ENCODE data around the gene RARS2. TPM values are rescaled to one million over a fixed set of nuclear protein-coding genes. Genes with fewer than 3 reads are reported as not detected.

Gene RARS2
- total RNA-seq, 1 donor from 2014 or later, result 35.5 TPM

DNA sequence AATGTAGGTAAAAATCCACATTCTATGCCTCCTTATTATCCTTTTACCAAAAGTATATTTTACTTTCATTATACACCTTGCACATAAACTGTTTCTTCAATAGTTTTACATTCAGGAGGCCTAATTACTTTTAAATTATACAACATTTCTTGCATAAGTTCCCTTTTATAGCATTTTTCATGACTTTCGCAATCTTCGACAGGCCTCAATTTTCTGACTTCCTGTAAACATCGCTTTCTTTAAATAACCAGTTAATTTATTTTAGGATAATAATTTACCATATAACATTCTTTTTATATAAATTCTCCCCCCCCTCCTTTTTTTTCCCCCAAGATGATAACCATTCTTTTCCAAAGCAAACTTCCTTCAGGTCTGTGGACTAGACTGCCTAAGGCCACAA is 107.9 kb downstream of the RARS2 start:
- TF ChIP-seq, protein P1, sequence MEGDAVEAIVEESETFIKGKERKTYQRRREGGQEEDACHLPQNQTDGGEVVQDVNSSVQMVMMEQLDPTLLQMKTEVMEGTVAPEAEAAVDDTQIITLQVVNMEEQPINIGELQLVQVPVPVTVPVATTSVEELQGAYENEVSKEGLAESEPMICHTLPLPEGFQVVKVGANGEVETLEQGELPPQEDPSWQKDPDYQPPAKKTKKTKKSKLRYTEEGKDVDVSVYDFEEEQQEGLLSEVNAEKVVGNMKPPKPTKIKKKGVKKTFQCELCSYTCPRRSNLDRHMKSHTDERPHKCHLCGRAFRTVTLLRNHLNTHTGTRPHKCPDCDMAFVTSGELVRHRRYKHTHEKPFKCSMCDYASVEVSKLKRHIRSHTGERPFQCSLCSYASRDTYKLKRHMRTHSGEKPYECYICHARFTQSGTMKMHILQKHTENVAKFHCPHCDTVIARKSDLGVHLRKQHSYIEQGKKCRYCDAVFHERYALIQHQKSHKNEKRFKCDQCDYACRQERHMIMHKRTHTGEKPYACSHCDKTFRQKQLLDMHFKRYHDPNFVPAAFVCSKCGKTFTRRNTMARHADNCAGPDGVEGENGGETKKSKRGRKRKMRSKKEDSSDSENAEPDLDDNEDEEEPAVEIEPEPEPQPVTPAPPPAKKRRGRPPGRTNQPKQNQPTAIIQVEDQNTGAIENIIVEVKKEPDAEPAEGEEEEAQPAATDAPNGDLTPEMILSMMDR (IDR thresholded peaks at IDR 0.05; ENCODE audit: insufficient read depth, low read length, poor library complexity, severe bottlenecking), result no peak
- Histone ChIP-seq H3K27me3 (ENCODE audit: control insufficient read depth, insufficient read depth, low read length) (no peaks in the 10 kb centered on the region), H3K36me3 (ENCODE audit: control insufficient read depth, insufficient read depth, low read length) (no peaks in the 10 kb centered on the region), H3K4me3 (ENCODE audit: low read depth, low read length) (no peak overlapping the region)
- no peak for DNase-seq (ENCODE audit: low read depth)

DNA sequence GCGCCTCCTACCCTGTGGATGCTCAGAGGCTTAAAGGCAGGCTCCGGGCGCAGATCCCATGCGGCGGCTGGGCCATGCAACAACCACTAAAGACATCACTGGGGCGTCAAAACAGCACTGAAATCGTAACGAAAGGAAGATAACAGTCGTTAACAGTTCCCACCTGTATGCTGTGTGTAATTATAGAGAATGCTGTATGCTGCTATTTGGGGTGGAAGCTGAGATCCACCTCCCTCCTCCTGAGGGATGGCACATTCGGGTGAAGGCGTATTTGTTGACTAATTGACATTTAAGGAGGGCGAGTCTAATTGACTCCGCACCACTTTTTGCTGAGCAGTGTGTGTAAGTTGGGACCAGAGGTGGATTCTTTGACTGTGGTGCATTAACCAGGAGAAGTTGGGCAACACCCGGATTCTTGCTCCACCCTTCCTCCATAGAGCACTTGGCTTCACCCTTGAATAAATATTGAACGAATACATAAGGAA is 116.3 kb downstream of the RARS2 start:
- TF ChIP-seq, protein P1 (IDR thresholded peaks at IDR 0.05; ENCODE audit: insufficient read depth, low read length, poor library complexity, severe bottlenecking), result no peak
- DNase-seq (ENCODE audit: low read depth), result no peak
- Histone ChIP-seq H3K4me3 (ENCODE audit: low read depth, low read length) (peak overlapping the region; percentile 94), H3K36me3 (ENCODE audit: control insufficient read depth, insufficient read depth, low read length) (no peaks in the 10 kb centered on the region), H3K27me3 (ENCODE audit: control insufficient read depth, insufficient read depth, low read length) (no peaks in the 10 kb centered on the region)

DNA sequence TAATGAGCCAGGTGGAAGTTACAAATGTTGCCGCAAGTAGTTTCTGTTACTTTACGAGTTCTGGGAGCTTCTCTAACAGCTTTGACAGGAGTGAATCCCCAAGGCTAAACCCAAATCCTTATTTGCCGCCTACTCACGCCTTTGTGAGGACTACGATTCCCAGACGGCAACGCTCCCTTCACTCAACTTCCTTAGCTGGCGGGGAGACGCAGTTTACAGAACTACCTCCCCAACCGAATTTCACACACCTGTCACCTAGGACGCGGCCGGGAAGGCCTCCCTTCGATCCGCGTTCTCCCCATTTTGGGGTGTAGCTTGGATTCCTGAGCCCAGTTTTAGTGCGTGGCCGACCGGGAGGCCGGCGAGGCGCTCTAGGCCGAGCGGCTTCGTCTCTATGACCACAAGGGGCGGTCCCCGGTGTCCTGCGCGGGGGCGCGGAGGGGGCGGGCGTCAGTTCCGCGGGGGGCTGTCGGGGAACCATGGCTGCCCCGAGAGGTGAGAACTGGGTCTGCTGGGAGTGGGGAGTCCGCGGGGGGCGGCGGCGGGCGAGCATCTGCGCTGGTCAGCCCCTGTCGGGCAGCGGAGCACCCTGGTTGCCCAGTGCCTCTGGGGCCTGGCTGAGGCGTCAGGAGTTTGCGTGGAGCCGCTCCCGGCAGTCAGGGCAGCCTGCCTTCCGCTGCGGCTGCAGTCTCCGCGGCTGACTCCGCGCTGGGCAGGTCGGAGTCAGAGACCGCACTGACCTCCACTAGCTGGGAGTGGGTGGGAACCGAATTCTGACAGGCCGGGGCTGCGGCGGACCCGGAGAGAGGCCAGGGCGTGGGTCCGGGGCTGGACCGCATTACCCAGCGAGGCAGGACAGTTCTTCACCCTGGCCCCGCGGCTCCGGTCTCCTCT is 117.0 kb downstream of the RARS2 start, which contains the start of gene SLC35A1:
Gene SLC35A1 (plus strand): TSS at position 450 of the 894 bp plus-strand sequence. CDS start 30 bp downstream, at position 480.
- TF ChIP-seq, protein P1 (IDR thresholded peaks at IDR 0.05; ENCODE audit: insufficient read depth, low read length, poor library complexity, severe bottlenecking), result no peak
- H3K36me3 ChIP-seq (ENCODE audit: control insufficient read depth, insufficient read depth, low read length), result no peaks in the 10 kb centered on the region
- peak; percentile 14 for DNase-seq (ENCODE audit: low read depth)
- no peaks in the 10 kb centered on the region for H3K27me3 ChIP-seq (ENCODE audit: control insufficient read depth, insufficient read depth, low read length)
- peak within 1 kb of the TSS; percentile 94 for H3K4me3 ChIP-seq (ENCODE audit: low read depth, low read length)

DNA sequence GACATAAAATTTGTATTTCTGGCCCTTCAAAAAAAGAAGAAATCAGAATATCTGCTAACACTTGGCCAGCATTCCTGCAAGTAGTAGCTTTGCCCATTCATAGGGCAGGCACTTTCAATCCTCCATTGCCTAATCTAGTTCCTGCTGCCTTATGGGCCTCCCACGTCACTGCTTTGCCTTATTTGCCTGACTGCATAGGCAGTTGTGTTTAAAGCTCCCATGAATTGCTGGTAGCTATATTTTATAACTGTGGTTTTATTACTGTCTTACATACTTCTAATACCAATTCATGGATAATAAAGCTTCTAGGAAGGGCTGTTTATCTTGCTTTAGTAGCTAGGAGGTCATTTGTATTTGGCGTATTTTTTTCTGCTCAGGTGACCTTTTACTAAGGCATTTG is 124.7 kb downstream of the RARS2 start:
- Histone ChIP-seq H3K36me3 (ENCODE audit: control insufficient read depth, insufficient read depth, low read length) (no peaks in the 10 kb centered on the region), H3K27me3 (ENCODE audit: control insufficient read depth, insufficient read depth, low read length) (no peaks in the 10 kb centered on the region), H3K4me3 (ENCODE audit: low read depth, low read length) (no peak overlapping the region)
- DNase-seq (ENCODE audit: low read depth), result no peak
- TF ChIP-seq, protein P1 (IDR thresholded peaks at IDR 0.05; ENCODE audit: insufficient read depth, low read length, poor library complexity, severe bottlenecking), result no peak

Other genes starting within 250 kb of the RARS2 start
- 0.55 and 0.71 TPM in 2 replicates for gene C6orf163, start 245.2 kb downstream of the RARS2 start, total RNA-seq
- 0.07 and 0.25 TPM in 2 replicates for gene CFAP206, start 182.0 kb downstream of the RARS2 start, total RNA-seq
- gene SLC35A1, start 117.0 kb downstream of the RARS2 start, total RNA-seq, result 11.6 and 15.1 TPM in 2 replicates
- 20.2 and 20.9 TPM in 2 replicates for gene ORC3, start 148 bp upstream of the RARS2 start, total RNA-seq
- 34.1 and 38.5 TPM in 2 replicates for gene AKIRIN2, start 112.2 kb upstream of the RARS2 start, total RNA-seq